ENCODE measurements around the gene FN1. TPM values are rescaled to one million over a fixed set of nuclear protein-coding genes. Genes with fewer than 3 reads are reported as not detected.

FN1 gene
- total RNA-seq, 4 donors from 2014 or later: 24.8 to 341 (median 58.6) TPM

DNA sequence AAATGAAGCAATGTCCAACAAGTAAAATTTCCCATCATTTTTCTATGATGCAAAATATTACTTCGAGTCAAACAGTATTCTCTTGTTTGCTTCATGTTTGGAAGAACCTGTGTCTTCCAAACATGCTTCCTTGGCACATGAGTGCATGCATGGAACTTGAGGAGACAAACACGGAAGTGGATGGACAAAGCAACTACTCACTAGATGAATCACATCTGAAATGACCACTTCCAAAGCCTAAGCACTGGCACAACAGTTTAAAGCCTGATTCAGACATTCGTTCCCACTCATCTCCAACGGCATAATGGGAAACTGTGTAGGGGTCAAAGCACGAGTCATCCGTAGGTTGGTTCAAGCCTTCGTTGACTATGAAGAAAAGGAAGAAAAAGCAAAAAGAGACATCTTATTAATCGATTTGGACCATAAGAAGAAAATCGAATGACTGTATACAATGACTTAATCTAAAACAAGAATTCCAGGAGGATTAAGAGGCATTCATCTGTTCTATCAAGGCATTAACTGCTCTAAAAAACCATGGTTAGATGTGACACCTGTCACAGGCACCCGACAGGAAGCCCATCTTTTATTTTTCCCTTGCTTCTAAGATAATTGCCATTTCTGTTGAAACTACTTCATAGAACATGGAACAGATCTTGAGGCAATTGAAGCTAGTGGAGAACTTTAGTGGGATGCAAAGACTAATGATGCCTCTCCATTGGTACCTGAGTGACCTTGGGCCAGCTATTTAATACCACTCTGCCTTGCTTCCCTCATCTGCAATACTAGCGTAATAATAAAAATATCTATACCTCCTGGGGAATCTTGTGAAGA is 68.0 kb downstream of the FN1 start:
- H3K36me3 ChIP-seq: peaks cover 0 to 21% of the 10 kb centered on the region in 2 donors
- TF ChIP-seq, protein P1, sequence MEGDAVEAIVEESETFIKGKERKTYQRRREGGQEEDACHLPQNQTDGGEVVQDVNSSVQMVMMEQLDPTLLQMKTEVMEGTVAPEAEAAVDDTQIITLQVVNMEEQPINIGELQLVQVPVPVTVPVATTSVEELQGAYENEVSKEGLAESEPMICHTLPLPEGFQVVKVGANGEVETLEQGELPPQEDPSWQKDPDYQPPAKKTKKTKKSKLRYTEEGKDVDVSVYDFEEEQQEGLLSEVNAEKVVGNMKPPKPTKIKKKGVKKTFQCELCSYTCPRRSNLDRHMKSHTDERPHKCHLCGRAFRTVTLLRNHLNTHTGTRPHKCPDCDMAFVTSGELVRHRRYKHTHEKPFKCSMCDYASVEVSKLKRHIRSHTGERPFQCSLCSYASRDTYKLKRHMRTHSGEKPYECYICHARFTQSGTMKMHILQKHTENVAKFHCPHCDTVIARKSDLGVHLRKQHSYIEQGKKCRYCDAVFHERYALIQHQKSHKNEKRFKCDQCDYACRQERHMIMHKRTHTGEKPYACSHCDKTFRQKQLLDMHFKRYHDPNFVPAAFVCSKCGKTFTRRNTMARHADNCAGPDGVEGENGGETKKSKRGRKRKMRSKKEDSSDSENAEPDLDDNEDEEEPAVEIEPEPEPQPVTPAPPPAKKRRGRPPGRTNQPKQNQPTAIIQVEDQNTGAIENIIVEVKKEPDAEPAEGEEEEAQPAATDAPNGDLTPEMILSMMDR (IDR thresholded peaks at IDR 0.05 in 4 of 5, conservative IDR thresholded peaks at IDR 0.05 in 1 of 5): no peak
- no peak for TF ChIP-seq POLR2A (IDR thresholded peaks at IDR 0.05)
- no peak overlapping the region for H3K27ac ChIP-seq
- H3K4me1 ChIP-seq: no peaks in the 10 kb centered on the region
- intact Hi-C loops (cut with DNase I; ENCODE audit: low total_unique reads): no loop called here
- no peaks in the 10 kb centered on the region for H3K27me3 ChIP-seq
- no peak for DNase-seq
- H3K4me3 ChIP-seq: no peak overlapping the region
- H3K9me3 ChIP-seq: no peaks in the 10 kb centered on the region
- in situ Hi-C loops (cut with MboI; ENCODE audit: low sequenced_read_pairs in 4 of 4): no loop called here
- ATAC-seq: no peak

DNA sequence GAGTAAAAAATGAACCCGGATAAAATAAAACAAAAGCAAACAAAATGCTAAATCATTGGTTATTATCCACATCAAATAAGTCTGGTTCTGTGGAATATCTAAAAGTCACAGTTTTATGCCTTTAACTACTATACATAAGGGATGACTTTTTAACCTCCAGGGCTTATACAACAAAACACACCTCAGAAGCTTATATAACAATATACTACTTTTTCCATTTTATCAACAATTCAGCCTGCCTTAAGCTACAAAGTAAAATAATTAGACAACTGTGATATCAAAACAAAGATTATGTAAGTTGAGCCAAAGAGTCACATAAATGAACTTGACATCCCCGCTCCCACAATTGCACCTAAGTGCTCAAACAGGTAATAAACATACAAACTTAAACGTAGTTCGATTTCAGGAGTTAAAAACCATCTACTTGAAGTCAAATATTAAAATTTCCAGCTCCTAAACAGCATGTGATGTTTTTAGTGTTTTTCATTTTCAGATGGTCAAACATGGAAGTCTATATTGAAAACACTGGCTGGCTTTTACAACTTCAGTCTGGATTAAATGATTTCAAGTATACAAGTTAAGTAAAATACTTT is 69.3 kb downstream of the FN1 start:
- intact Hi-C loops (cut with DNase I; ENCODE audit: low total_unique reads) (no loop called here), in situ Hi-C loops (cut with MboI; ENCODE audit: low sequenced_read_pairs in 4 of 4) (no loop called here)
- no peaks in the 10 kb centered on the region for H3K4me1 ChIP-seq
- TF ChIP-seq, protein P1 (IDR thresholded peaks at IDR 0.05 in 4 of 5, conservative IDR thresholded peaks at IDR 0.05 in 1 of 5): no peak
- TF ChIP-seq POLR2A (IDR thresholded peaks at IDR 0.05): no peak
- no peak overlapping the region for H3K4me3 ChIP-seq
- H3K36me3 ChIP-seq: peaks cover 0 to 32% of the 10 kb centered on the region in 2 donors
- no peaks in the 10 kb centered on the region for H3K27me3 ChIP-seq
- ATAC-seq (no peak), DNase-seq (no peak)
- H3K9me3 ChIP-seq: no peaks in the 10 kb centered on the region
- no peak overlapping the region for H3K27ac ChIP-seq

DNA sequence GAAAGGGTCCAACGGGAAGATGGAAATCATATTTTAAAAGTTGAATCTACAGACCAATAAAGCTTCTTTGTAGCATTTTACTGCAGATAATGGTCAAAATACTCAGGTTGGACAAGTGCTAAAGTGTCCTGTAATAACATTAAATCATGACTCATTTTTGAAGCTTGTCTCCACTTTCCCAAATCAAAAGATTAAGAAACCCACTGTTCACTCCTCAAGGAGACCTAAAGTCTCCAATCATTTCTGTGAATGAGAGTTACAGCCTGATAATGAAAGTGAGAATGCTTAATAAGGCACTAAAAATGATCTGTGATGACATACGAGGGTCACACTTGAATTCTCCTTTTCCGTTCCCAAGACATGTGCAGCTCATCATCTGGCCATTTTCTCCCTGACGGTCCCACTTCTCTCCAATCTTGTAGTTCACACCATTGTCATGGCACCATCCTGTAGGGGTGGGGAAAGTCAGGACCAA is 70.6 kb downstream of the FN1 start:
- Histone ChIP-seq H3K4me3 (no peak overlapping the region), H3K36me3 (peaks cover 0 to 32% of the 10 kb centered on the region in 2 donors), H3K27me3 (no peaks in the 10 kb centered on the region), H3K9me3 (no peaks in the 10 kb centered on the region), H3K27ac (no peak overlapping the region), H3K4me1 (no peaks in the 10 kb centered on the region)
- DNase-seq (no peak), ATAC-seq (no peak)
- intact Hi-C loops (cut with DNase I; ENCODE audit: low total_unique reads) (no loop called here), in situ Hi-C loops (cut with MboI; ENCODE audit: low sequenced_read_pairs in 4 of 4) (no loop called here)
- no peak for TF ChIP-seq POLR2A (IDR thresholded peaks at IDR 0.05)
- TF ChIP-seq, protein P1 (IDR thresholded peaks at IDR 0.05 in 4 of 5, conservative IDR thresholded peaks at IDR 0.05 in 1 of 5): no peak

DNA sequence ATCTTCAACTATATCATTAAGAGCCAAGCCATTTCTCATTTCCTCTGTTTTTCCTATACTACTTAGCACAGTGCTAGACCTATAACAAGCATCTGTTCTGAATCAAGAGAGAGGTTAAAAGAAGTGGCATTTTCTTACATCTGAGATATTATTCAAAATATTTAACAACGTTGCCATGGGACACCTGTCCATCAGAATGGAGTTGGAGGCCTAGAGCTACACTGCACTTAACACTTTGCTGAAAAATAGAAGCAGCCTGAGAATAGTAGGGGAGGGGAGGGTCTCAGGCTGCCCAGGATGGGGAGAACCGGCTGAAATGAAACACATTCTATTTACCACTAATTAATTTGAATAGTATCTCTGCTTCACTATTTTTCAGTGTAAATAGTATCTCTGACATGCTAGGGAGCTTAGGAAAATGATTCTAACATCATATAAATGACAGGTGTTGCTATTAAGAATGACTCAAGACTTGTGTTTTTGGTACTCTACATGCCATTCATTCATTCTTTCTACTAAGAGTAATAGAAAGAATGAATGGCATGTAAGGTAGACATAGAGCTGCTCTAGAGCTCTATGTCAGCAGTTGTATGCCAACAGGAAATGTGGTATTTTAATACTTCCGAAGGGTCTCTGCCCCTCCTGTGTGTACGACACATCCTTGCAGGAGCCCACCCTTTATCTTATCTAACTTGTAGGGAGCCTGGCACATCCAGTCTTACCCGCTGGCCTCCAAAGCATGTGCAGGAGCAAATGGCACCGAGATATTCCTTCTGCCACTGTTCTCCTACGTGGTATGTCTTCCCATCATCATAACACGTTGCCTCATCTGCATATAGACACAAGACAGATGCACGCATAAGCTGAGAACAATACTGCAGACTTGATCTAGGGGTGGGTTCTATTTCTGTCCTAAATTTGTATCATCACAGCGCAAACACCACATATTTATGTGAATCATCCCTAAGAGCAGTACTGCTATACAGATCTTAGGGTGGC is 71.4 kb downstream of the FN1 start:
- DNase-seq (no peak), ATAC-seq (no peak)
- TF ChIP-seq, protein P1 (IDR thresholded peaks at IDR 0.05 in 4 of 5, conservative IDR thresholded peaks at IDR 0.05 in 1 of 5): no peak
- no peak for TF ChIP-seq POLR2A (IDR thresholded peaks at IDR 0.05)
- Histone ChIP-seq H3K9me3 (no peaks in the 10 kb centered on the region), H3K4me1 (no peaks in the 10 kb centered on the region), H3K27ac (no peak overlapping the region), H3K4me3 (no peak overlapping the region), H3K27me3 (no peaks in the 10 kb centered on the region), H3K36me3 (peaks cover 0 to 32% of the 10 kb centered on the region in 2 donors)
- in situ Hi-C loops (cut with MboI; ENCODE audit: low sequenced_read_pairs in 4 of 4) (no loop called here), intact Hi-C loops (cut with DNase I; ENCODE audit: low total_unique reads) (no loop called here)

Measured in gastrocnemius medialis (tissue), 4 donors.